Hippocampal formation (tissue), 2 donors: ENCODE data around the gene PAXX.

ENCODE experiments used
- DNase-seq, 2 donors: peaks; one replicate each; lab custom pipeline; 2025; lab: John Stamatoyannopoulos, UW

Gene PAXX

DNA sequence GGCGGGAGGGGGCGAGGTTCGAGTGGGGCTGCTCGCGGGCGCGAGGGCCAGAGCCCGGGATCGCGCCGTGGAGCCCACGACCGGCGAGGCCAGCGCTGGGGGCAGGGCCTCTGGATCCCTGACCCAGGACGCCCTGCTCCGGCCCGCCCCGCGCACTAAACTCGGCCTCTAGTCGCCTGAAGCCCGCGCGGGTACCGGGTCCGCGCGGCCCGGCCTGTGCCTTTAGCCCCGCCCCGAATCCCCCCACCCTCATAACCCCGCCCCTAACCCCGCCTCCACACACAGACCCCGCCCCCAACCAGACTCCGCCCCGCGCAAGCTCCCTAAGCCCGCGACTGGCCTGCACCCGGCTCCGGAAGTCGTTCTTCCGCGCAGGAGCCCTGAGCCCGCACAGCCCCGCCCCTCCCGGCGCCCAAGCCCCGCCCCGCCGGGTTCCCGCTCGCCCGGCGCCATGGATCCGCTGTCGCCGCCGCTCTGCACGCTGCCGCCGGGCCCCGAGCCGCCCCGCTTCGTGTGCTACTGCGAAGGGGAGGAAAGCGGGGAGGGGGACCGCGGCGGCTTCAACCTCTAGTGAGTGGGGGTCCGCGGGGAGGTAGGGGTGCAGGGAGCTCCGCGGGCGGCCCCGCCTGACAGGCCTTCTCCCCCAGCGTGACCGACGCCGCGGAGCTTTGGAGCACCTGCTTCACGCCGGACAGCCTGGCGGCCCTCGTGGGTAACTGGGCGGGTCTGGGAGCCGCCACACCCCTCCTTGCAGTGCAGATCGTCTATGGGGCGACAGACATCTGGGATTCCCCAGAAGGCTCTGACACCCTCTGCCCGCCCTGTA, at the start of gene PAXX:
Gene PAXX (plus strand): TSS at position 430 of the 826 bp plus-strand sequence. CDS start 22 bp downstream, at position 452.
- peak; percentile 76 to 87 for DNase-seq

GRCh38 chr9:136942881-136943230, 49.4 kb upstream of the PAXX start:
- no peak for DNase-seq

DNA sequence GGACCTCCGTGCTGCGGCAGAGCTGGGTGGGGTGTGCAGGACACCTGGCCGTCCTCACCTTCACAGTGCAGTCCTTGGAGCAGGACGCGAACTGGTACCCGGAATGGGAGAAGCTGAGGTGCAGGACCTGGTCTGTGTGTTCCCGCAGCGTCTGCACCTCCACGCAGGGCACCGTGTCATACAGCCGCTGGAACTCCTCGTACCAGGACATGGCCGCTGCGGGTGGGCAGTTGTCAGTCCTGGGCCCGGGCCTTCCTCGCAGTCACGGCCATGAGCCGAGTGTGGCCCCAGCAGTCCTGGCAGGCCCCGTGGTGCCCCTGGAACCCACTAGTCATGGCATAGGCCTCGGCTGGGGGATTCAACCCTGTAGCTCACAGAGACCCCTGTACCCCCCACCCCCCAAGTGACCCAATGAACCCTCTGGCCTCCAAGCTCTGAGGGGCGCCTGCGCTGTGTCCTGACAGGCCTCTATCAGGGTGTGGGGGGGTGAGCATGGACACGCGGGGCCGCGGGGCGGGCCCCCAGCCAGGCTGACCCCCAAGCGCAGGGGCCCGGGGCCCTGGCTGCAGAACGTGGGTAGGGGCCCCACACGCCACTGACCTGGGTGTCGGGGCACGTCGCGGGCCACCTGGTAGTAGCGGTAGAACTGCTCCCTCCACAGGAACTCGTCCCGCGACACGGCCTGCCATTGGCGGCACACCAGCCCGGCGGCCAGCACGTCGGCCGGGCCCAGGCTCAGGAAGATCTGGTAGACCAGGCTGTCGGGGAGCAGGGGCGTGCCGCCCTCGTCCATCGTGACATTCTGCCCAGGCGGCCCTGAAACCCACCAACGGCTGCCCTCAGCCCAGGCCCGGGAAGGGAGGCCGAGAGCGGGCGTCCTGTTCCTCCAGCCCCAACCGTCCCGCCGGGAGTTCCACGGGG, 48.7 kb upstream of the PAXX start:
- no peak for DNase-seq

DNA sequence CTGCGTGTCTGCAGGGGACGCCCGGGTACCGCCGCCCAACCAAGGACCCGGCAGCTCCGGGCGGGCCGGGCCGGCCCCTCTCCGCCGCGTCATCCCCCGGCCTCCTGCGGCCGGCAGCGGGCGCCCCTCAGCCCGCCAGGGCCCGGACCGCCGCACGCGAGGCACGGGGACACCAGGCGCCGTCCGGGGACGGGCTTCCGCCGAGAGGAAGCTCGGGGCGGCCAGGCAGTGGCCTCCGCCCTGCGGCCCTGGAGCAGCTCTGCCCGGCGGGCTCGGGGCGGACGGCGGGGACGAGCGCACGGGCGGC, 48.1 kb upstream of the PAXX start:
- DNase-seq: no peak

DNA sequence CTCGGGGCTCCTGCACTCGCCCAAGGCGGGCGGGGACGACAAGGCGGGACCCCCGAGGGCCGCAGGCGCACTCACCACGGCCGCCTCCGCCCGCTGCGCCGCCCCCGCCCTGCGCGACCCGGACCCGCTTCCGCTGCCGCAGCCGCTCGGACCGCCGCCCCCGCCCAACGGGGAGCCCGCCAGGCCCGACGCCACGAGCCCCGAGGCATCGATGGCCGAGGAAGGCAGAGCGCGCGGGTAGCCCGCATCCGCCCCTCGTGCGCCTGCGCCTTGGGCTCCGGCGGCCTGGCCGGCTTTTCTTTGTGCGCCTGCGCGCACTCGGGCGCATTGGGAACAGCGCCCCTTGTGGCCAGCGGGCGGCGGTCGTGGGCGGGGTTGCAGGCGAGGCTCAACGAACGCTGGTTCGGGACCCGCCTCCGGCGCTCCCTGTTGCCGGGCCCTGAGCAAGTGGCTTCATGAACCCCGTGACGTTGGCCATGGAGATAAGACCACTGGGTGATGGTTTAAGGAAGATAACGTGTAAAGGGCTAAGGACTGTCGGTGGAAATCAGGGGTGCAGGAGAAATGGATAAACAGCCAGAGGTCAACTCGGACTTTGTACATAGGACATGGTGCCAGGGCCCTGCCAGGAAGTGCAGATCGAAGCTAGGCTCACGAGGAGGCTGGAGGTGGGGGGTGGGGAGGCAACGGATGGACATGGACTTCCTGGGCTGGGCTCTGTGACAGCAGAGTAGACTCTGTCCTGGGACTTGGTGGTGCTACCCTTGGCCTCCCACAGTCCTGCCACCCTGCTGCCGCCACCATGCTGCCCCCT, 47.5 kb upstream of the PAXX start, which contains the start of the genes C8G and FBXW5:
Gene C8G (plus strand): TSS at position 725 of the 814 bp plus-strand sequence. CDS start 78 bp downstream, at position 803.
Gene FBXW5 (minus strand): TSS at position 220 of the 814 bp plus-strand sequence. CDS start 655 bp downstream, outside the sequence.
- peak; percentile 88 to 89 for DNase-seq

DNA sequence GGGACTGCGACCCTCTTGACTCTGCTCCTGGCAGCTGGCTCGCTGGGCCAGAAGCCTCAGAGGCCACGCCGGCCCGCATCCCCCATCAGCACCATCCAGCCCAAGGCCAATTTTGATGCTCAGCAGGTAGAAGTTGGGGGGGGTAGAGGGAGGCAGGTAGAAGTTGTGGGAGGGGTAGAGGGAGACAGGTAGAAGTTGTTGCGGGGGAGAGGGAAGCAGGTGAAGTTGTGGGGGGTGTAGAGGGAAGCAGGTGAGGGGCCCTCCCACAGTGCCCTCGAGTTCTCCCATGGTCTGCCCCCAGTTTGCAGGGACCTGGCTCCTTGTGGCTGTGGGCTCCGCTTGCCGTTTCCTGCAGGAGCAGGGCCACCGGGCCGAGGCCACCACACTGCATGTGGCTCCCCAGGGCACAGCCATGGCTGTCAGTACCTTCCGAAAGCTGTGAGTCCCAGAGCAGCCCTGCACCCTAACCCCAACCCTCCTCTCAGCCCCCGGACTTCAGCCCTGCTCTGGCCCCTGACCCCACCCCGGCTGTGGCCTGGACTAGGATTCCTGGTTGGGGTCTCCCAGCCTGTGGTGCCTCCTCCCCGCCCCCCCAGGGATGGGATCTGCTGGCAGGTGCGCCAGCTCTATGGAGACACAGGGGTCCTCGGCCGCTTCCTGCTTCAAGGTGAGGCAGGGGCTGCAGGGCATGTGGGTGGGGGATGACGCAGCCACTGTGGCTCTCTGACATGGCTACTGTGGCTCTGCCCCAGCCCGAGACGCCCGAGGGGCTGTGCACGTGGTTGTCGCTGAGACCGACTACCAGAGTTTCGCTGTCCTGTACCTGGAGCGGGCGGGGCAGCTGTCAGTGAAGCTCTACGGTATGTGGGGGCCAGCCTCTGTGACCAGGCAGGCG, 46.6 kb upstream of the PAXX start:
- DNase-seq: no peak

DNA sequence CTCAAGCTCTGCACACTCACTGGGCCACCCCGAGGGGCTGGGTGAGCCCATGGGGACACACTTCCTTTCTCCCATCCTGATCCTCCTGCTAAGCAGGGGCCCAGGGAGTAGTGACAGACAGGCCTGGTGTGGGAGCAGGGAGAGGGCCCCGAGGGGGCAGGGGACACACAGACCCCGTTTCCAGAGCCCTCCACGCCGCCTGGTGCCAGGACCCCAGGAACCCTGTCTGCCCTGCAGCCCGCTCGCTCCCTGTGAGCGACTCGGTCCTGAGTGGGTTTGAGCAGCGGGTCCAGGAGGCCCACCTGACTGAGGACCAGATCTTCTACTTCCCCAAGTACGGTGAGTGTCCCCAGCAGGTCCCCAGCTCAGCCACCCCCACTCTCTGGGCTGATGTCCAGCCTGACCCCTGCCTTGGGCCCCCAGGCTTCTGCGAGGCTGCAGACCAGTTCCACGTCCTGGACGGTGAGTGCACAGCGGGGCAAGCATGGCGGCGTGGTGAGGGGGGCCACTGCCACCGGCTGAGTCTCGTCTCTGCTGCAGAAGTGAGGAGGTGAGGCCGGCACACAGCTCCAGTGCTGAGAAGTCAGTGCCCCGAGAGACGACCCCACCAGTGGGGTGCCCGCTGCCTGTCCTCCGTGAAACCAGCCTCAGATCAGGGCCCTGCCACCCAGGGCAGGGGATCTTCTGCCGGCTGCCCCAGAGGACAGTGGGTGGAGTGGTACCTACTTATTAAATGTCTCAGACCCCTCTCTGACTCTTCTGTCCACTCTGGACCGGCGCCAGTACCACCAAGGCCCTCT, 45.8 kb upstream of the PAXX start:
- no peak for DNase-seq

DNA sequence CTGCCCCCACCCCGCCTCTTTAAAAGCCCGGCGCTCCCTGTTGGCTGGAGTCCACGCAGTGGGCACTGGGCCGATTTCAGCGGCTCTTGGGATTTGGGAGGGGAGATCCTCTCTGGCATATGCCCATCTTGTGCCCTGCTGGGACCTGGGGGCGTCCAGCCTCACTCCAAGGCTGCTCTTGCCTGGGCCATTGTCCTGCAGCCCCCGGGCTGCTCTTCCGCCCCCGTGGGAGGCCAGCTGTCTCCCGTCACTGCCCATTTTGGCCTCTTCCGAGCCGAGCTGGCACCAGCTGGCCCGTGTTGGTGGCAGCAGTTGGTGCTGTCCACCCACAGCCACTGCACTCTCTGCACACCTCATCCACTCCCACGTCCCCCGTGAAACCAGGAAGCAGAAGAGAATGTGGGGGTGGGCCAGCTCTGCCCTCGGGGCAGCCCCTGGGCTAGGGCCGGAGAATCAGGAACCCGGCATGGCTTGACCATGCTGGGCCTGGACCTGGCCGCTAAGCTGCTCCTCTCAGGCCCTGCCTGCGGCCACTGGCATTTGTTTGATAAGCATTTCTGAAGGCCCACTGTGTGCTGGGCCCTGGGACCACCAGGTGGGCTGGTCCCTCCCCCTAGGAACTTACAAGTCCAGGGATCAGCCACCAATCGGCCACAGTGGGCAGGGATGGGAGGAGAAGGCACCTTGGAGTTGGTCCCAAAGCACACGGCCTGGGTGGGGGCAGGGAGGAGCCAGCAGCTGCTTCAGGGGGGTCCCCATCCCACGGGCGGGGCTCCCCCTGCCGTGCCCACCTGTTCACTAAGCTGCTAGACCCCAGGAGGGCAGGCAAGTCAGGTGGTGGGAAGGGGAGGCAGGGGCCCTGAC, 45.0 kb upstream of the PAXX start:
- peak in 1 of 2 donors; percentile 44 for DNase-seq

GRCh38 chr9:136947955-136948510, 44.2 kb upstream of the PAXX start:
- peak; percentile 38 to 66 for DNase-seq

- peak in 1 of 2 donors; percentile 51 for DNase-seq
Measured at GRCh38 chr9:136949239-136949816, 42.9 kb upstream of the PAXX start.

GRCh38 chr9:136949817-136950655, 42.2 kb upstream of the PAXX start:
- DNase-seq: peak; percentile 83 to 95

GRCh38 chr9:136950656-136951276, 41.5 kb upstream of the PAXX start:
- DNase-seq: no peak

- no peak for DNase-seq
Measured at GRCh38 chr9:136951541-136952320, 40.5 kb upstream of the PAXX start, which contains the start of gene LCN12. TSS of gene LCN12 (plus strand) at chr9:136952273. CDS start at chr9:136952328, 55 bp downstream.

- DNase-seq: no peak
Measured at GRCh38 chr9:136952321-136952850, 39.8 kb upstream of the PAXX start.

- no peak for DNase-seq
Measured at GRCh38 chr9:136952876-136953770, 39.1 kb upstream of the PAXX start.
